Raji (cell line): ENCODE measurements around the gene PHACTR2.

Source experiments
- POLR2A ChIP-seq: IDR thresholded peaks from 2 replicates; pipeline ENCODE4 v1.6.1; 2011; ENCODE audit warnings: low read depth, low read length, control low read depth; ENCODE audit not compliant: insufficient read depth

Gene PHACTR2

GRCh38 chr6:143695130-143695968 lies 17.6 kb downstream of the PHACTR2 start:
- no peak for TF ChIP-seq POLR2A

- no peak for TF ChIP-seq POLR2A
Measured at GRCh38 chr6:143695969-143696663, 18.4 kb downstream of the PHACTR2 start.

GRCh38 chr6:143696664-143697000 lies 18.9 kb downstream of the PHACTR2 start:
- no peak for TF ChIP-seq POLR2A

GRCh38 chr6:143697076-143697800 lies 19.5 kb downstream of the PHACTR2 start:
- no peak for TF ChIP-seq POLR2A

GRCh38 chr6:143698329-143698728 lies 20.6 kb downstream of the PHACTR2 start:
- no peak for TF ChIP-seq POLR2A

GRCh38 chr6:143698759-143699429 lies 21.1 kb downstream of the PHACTR2 start:
- TF ChIP-seq POLR2A, result no peak

- TF ChIP-seq POLR2A, result no peak
Measured at GRCh38 chr6:143699430-143699825, 21.7 kb downstream of the PHACTR2 start.

- TF ChIP-seq POLR2A, result no peak
Measured at GRCh38 chr6:143700684-143701348, 23.1 kb downstream of the PHACTR2 start.

GRCh38 chr6:143701349-143702234 lies 23.8 kb downstream of the PHACTR2 start:
- TF ChIP-seq POLR2A, result no peak

GRCh38 chr6:143705569-143705968 lies 27.8 kb downstream of the PHACTR2 start:
- TF ChIP-seq POLR2A, result no peak

- no peak for TF ChIP-seq POLR2A
Measured at GRCh38 chr6:143707697-143708096, 29.9 kb downstream of the PHACTR2 start.

- TF ChIP-seq POLR2A, result no peak
Measured at GRCh38 chr6:143708889-143709288, 31.1 kb downstream of the PHACTR2 start.

GRCh38 chr6:143711714-143712113 lies 33.9 kb downstream of the PHACTR2 start:
- no peak for TF ChIP-seq POLR2A

GRCh38 chr6:143718472-143718871 lies 40.7 kb downstream of the PHACTR2 start:
- TF ChIP-seq POLR2A, result no peak
